ENCODE data around the gene SOX15. TPM values are rescaled to one million over a fixed set of nuclear protein-coding genes. Genes with fewer than 3 reads are reported as not detected.

SOX15 gene
- total RNA-seq, 2 donors from 2014 or later: 0.61 to 1.0 TPM

DNA sequence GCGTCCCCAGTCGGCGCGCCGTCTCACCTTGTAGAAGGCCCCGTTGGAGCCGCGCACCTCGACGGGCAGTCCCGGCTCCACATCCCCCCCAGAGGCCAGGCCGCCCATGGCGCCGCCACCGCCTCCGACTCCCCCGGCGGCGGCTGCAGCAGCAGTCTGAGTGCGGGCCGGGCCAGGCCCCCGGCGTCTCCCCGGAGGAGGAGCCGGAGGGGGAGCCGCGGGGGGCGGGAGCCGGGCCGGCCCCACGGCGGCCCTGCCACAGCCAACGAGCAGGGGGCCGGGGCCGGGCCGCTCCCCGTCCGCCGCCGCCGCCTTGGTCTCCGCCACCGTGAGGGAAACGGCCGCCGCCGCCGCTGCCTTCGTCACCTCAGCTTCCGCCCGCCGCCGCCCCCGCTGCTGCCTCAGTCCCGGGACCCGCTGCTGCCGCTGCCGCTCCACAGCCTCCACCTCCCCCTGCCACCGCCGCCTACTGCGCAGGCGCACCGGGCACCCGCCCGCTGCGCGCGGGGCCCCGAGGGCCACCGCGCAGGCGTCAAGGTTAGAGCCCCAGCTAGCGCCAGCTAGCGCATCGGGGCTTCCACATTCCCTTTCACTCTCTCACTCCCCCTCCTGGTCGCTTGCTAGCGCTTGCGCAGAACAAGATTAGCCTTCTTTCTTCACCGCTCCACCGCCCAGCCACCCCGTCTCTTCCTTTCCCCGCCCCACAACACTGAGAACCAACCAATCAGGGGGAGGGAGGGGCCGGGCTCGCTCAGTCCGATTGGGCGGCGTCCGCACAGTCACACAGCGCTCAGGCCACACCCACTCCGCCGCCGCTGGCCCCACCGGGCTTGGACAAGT lies 24.8 kb upstream of the SOX15 start, which contains the start of gene FXR2:
Gene FXR2 (minus strand): TSS at position 473 of the 840 bp plus-strand sequence. CDS start 365 bp downstream, at position 108.
- intact Hi-C loops (cut with DNase I): no loop called here
- Histone ChIP-seq H3K4me3 (peak within 1 kb of the TSS; percentile 93), H3K4me1 (peaks cover 8% of the 10 kb centered on the region)

GRCh38 chr17:7613769-7614424 lies 24.0 kb upstream of the SOX15 start:
- Histone ChIP-seq H3K9ac (ENCODE audit: low read depth in 2 of 2, low read length in 2 of 2) (peak overlapping the region; percentile 88 to 94), H3K36me3 (no peaks in the 10 kb centered on the region)

More for the DNA sequence above, 24.8 kb upstream of the SOX15 start, which contains the start of gene FXR2:
- peak; percentile 100 for DNase-seq
- no peaks in the 10 kb centered on the region for H3K27me3 ChIP-seq
- TF ChIP-seq CTCF (IDR thresholded peaks at IDR 0.05): peak; percentile 42
- peak within 1 kb of the TSS; percentile 90 for H3K27ac ChIP-seq
- H3K9me3 ChIP-seq: no peaks in the 10 kb centered on the region
- H3K36me3 ChIP-seq: no peaks in the 10 kb centered on the region
- H3K9ac ChIP-seq (ENCODE audit: low read depth in 2 of 2, low read length in 2 of 2): peak within 1 kb of the TSS; percentile 88 to 94

GRCh38 chr17:7612294-7612640 lies 22.4 kb upstream of the SOX15 start:
- intact Hi-C loops (cut with DNase I): no loop called here
- Histone ChIP-seq H3K27ac (no peak overlapping the region), H3K9me3 (no peaks in the 10 kb centered on the region), H3K27me3 (no peaks in the 10 kb centered on the region), H3K4me1 (peaks cover 8% of the 10 kb centered on the region), H3K9ac (ENCODE audit: low read depth in 2 of 2, low read length in 2 of 2) (no peak overlapping the region), H3K36me3 (no peaks in the 10 kb centered on the region), H3K4me3 (no peak overlapping the region)
- DNase-seq: no peak
- no peak for TF ChIP-seq CTCF (IDR thresholded peaks at IDR 0.05)

More at GRCh38 chr17:7613769-7614424, 24.0 kb upstream of the SOX15 start:
- H3K27me3 ChIP-seq: no peaks in the 10 kb centered on the region
- peak overlapping the region; percentile 90 for H3K27ac ChIP-seq
- intact Hi-C loops (cut with DNase I): no loop called here
- H3K4me3 ChIP-seq: peak overlapping the region; percentile 93
- no peaks in the 10 kb centered on the region for H3K9me3 ChIP-seq
- peaks cover 8% of the 10 kb centered on the region for H3K4me1 ChIP-seq
- DNase-seq: no peak
- no peak for TF ChIP-seq CTCF (IDR thresholded peaks at IDR 0.05)

DNA sequence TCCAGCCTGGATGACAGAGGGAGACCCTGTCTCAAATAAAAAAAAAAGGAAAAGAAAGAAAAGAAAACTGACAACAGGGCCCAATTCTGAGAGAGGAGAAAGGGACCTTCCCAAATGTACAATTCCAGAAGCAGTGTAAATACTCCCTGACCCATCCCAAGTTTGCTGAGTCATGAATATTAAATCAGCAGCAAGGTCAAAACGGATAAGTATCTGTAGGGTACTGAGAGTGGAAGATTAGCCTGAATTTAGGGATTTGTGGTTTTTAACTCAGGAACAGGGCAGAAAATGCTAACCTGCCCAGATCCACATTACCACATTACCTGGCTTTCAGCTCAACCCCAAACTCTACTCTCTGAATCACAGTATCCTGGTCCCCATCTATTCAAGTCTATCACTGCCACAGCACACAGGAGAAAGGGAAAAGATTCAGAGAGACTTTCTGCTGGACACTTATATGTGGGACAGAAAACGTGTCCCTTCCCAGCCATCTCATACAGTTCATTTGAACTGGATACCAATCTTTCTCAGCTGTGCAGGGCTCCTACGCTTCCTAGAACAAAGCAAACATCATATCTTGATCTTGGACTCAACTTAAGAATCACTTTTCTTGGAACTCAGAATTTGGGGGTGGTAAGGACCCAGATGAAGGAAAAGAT lies 21.9 kb upstream of the SOX15 start:
- DNase-seq: no peak
- no peak for TF ChIP-seq CTCF (IDR thresholded peaks at IDR 0.05)
- H3K4me1 ChIP-seq: peaks cover 8% of the 10 kb centered on the region
- intact Hi-C loops (cut with DNase I): no loop called here
- H3K36me3 ChIP-seq: no peaks in the 10 kb centered on the region
- H3K9me3 ChIP-seq: no peaks in the 10 kb centered on the region
- H3K4me3 ChIP-seq: no peak overlapping the region
- no peak overlapping the region for H3K27ac ChIP-seq
- no peaks in the 10 kb centered on the region for H3K27me3 ChIP-seq
- H3K9ac ChIP-seq (ENCODE audit: low read depth in 2 of 2, low read length in 2 of 2): no peak overlapping the region

GRCh38 chr17:7610641-7611040 lies 20.7 kb upstream of the SOX15 start:
- Histone ChIP-seq H3K9me3 (no peaks in the 10 kb centered on the region), H3K36me3 (no peaks in the 10 kb centered on the region), H3K4me3 (no peak overlapping the region), H3K4me1 (peaks cover 8% of the 10 kb centered on the region), H3K27me3 (no peaks in the 10 kb centered on the region), H3K9ac (ENCODE audit: low read depth in 2 of 2, low read length in 2 of 2) (no peak overlapping the region), H3K27ac (no peak overlapping the region)
- TF ChIP-seq CTCF (IDR thresholded peaks at IDR 0.05): no peak
- no peak for DNase-seq
- intact Hi-C loops (cut with DNase I): no loop called here

Data from colonic mucosa (tissue), 4 donors.